Endothelial cell (in vitro differentiated cells): ENCODE data around the gene RPL13A. TPM values are rescaled to one million over a fixed set of nuclear protein-coding genes. Genes with fewer than 3 reads are reported as not detected.
A peak's percentile ranks its signal among the peaks of the same experiment; 100 is the strongest.

ENCODE experiments used
- DNase-seq: peaks from one replicate; pipeline ENCODE4 v3.0.0; 2021; ENCODE audit warnings: low spot score
- H3K27ac Mint-ChIP-seq: one replicate; pipeline ENCODE4 v1.8.0; 2021; ENCODE audit warnings: mixed read lengths, inconsistent platforms; ENCODE audit not compliant: unreplicated experiment
- H3K27me3 Mint-ChIP-seq: one replicate; pipeline ENCODE4 v1.8.0; 2021; ENCODE audit warnings: mild to moderate bottlenecking, moderate library complexity, mixed read lengths, inconsistent platforms; ENCODE audit not compliant: unreplicated experiment
- H3K36me3 Mint-ChIP-seq: one replicate; pipeline ENCODE4 v1.8.0; 2021; ENCODE audit warnings: mild to moderate bottlenecking, low read depth, mixed read lengths, inconsistent platforms; ENCODE audit not compliant: unreplicated experiment
- H3K4me1 Mint-ChIP-seq: one replicate; pipeline ENCODE4 v1.8.0; 2021; ENCODE audit warnings: mild to moderate bottlenecking, mixed read lengths, inconsistent platforms; ENCODE audit not compliant: unreplicated experiment
- H3K4me3 Mint-ChIP-seq: one replicate; pipeline ENCODE4 v1.8.0; 2021; ENCODE audit warnings: mild to moderate bottlenecking, mixed read lengths, inconsistent platforms; ENCODE audit not compliant: unreplicated experiment
- H3K9me3 Mint-ChIP-seq: one replicate; pipeline ENCODE4 v1.8.0; 2021; ENCODE audit warnings: mixed read lengths, inconsistent platforms; ENCODE audit not compliant: unreplicated experiment
- total RNA-seq: library from RNA; stranded (reverse); fragmentation: NEBNext Ultra II Directional; extraction: Animal tissue kit (Norgen Biotek cat#: 25700); gene quantifications from one replicate; pipeline ENCODE4 v1.2.1, GENCODE V29; 2021; ENCODE audit not compliant: unreplicated experiment
- TF ChIP-seq, protein P1 (sequence below): fragments of 200-600 bp; sonication (generic); IDR thresholded peaks from one replicate; pipeline ENCODE4 v1.5.0; 2021; ENCODE audit warnings: antibody characterized with exemption; ENCODE audit not compliant: unreplicated experiment

The RPL13A gene
- total RNA-seq, 1 donor from 2014 or later = 2,762 TPM

DNA sequence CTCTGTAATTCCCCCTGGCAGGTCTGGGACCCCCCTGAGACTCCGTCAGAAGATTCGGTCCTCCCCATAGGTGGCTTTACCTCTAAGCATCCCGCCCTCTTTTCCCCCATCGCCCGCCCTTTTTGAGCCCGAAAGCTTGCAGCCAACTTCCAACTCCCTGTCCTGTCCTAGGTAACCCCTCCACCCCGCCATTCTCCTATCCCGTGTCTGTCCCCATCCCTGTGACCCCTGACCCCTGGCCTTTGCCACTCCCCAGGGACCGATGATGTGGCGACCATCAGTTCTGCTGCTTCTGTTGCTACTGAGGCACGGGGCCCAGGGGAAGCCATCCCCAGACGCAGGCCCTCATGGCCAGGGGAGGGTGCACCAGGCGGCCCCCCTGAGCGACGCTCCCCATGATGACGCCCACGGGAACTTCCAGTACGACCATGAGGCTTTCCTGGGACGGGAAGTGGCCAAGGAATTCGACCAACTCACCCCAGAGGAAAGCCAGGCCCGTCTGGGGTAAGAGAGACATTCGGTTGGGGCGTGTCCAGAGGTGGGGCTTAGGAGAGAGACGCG is 40.9 kb downstream of the RPL13A start:
- TF ChIP-seq, protein P1, sequence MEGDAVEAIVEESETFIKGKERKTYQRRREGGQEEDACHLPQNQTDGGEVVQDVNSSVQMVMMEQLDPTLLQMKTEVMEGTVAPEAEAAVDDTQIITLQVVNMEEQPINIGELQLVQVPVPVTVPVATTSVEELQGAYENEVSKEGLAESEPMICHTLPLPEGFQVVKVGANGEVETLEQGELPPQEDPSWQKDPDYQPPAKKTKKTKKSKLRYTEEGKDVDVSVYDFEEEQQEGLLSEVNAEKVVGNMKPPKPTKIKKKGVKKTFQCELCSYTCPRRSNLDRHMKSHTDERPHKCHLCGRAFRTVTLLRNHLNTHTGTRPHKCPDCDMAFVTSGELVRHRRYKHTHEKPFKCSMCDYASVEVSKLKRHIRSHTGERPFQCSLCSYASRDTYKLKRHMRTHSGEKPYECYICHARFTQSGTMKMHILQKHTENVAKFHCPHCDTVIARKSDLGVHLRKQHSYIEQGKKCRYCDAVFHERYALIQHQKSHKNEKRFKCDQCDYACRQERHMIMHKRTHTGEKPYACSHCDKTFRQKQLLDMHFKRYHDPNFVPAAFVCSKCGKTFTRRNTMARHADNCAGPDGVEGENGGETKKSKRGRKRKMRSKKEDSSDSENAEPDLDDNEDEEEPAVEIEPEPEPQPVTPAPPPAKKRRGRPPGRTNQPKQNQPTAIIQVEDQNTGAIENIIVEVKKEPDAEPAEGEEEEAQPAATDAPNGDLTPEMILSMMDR = no peak
- DNase-seq = no peak
- H3K9me3 Mint-ChIP-seq = no peaks in the 10 kb centered on the region
- H3K4me1 Mint-ChIP-seq = peaks cover 13% of the 10 kb centered on the region
- H3K36me3 Mint-ChIP-seq = peaks cover 36% of the 10 kb centered on the region
- H3K27me3 Mint-ChIP-seq = peaks cover 14% of the 10 kb centered on the region
- no peak overlapping the region for H3K27ac Mint-ChIP-seq
- peak overlapping the region; percentile 23 for H3K4me3 Mint-ChIP-seq

DNA sequence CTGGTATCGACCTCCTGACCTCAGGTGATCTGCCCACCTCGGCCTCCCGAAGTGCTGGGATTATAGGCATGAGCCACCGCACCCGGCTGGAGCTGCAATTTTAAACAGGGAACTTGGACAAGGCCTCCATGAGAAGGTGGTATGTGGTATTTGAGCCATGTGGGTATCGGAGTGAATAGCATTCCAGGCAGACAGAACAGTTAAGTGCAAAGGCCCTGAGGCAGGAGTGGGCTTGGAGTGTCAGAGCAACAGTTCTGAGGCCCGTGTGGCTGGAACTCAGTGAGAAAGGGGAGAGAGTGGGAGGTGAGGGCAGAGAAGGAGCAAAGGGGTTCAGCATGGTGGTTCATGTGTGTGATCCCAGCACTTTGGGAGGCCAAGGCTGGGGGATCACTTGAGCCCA is 43.3 kb downstream of the RPL13A start:
- H3K9me3 Mint-ChIP-seq = no peaks in the 10 kb centered on the region
- H3K27me3 Mint-ChIP-seq = peaks cover 20% of the 10 kb centered on the region
- TF ChIP-seq, protein P1 = no peak
- H3K4me3 Mint-ChIP-seq = peak overlapping the region; percentile 75
- no peak overlapping the region for H3K27ac Mint-ChIP-seq
- no peak for DNase-seq
- H3K36me3 Mint-ChIP-seq = peaks cover 28% of the 10 kb centered on the region
- H3K4me1 Mint-ChIP-seq = peaks cover 22% of the 10 kb centered on the region

DNA sequence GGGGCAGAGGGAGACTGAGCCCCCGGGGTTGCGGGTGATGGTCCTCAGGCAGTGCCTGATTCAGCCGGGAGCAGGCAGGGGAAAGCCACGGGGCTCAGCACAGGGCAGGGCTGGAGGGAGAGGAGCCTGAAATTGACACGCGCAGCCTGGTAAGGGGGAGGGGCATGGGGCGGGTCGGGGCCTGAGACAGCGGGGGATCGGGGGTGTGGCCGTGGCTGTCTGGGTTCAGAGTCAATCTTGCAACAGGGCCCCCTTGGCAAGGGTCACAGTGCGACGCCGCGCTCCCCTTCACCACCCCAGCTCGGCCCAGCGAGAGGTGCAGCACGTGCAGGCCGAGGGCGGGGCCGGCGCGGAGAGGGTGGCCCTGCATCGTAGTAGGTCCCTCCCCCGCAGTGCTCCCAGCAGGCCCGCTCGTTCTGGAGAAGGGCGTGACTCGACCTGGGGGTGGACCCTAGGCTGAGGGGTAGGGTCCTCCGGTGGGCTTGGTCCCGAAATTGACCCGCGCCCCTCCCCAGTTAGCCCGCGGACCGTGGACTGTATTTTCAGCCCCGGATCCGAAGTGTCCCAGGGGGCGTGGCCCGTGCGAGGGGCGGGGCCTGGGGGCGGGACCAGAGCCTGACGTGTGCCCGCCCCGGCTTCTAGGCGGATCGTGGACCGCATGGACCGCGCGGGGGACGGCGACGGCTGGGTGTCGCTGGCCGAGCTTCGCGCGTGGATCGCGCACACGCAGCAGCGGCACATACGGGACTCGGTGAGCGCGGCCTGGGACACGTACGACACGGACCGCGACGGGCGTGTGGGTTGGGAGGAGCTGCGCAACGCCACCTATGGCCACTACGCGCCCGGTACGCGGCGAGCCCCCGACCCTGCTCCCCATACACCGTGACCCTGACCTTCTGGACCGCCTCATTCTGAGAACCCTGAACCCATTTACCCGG is 46.4 kb downstream of the RPL13A start:
- Mint-ChIP-seq H3K36me3 (peaks cover 22% of the 10 kb centered on the region), H3K9me3 (no peaks in the 10 kb centered on the region), H3K4me3 (peak overlapping the region; percentile 88), H3K4me1 (peaks cover 15% of the 10 kb centered on the region), H3K27me3 (peaks cover 16% of the 10 kb centered on the region), H3K27ac (peak overlapping the region; percentile 57)
- DNase-seq = peak; percentile 80
- TF ChIP-seq, protein P1 = peak; percentile 50

GRCh38 chr19:49534632-49535385 is 47.4 kb downstream of the RPL13A start:
- no peak for DNase-seq
- TF ChIP-seq, protein P1 = no peak
- H3K4me1 Mint-ChIP-seq = peaks cover 15% of the 10 kb centered on the region
- H3K27me3 Mint-ChIP-seq = peaks cover 16% of the 10 kb centered on the region
- H3K9me3 Mint-ChIP-seq = no peaks in the 10 kb centered on the region
- H3K4me3 Mint-ChIP-seq = peak overlapping the region; percentile 88
- H3K36me3 Mint-ChIP-seq = peaks cover 18% of the 10 kb centered on the region
- H3K27ac Mint-ChIP-seq = peak overlapping the region; percentile 57
